Adrenal gland (tissue), 5 donors: Measurements from ENCODE around the gene PIP4K2B.

Experiments used
- POLR2A ChIP-seq, 2 donors: fragments of 450-650 bp; IDR thresholded peaks; one replicate each; pipeline ENCODE4 v1.6.1; 2017; ENCODE audit warnings: antibody characterized with exemption in 2 of 2, mild to moderate bottlenecking in 2 of 2, moderate library complexity in 1 of 2
- TF ChIP-seq, protein P1 (sequence below), 6 experiments: fragments of 450-650 bp in 4 of 6; fragments of 200-600 bp in 2 of 6; sonication (generic) in 1 of 6; IDR thresholded peaks; 1 replicate in 5 of 6; 2 replicates in 1 of 6; pipeline versions ENCODE4 v1.5.1 to v1.8.0; 2016 to 2021; ENCODE audit warnings: antibody characterized with exemption in 6 of 6, mild to moderate bottlenecking in 2 of 6, moderate library complexity in 1 of 6
- donor health status: DM: no; HTN: no; CAD: no.

- TF ChIP-seq, protein P1, sequence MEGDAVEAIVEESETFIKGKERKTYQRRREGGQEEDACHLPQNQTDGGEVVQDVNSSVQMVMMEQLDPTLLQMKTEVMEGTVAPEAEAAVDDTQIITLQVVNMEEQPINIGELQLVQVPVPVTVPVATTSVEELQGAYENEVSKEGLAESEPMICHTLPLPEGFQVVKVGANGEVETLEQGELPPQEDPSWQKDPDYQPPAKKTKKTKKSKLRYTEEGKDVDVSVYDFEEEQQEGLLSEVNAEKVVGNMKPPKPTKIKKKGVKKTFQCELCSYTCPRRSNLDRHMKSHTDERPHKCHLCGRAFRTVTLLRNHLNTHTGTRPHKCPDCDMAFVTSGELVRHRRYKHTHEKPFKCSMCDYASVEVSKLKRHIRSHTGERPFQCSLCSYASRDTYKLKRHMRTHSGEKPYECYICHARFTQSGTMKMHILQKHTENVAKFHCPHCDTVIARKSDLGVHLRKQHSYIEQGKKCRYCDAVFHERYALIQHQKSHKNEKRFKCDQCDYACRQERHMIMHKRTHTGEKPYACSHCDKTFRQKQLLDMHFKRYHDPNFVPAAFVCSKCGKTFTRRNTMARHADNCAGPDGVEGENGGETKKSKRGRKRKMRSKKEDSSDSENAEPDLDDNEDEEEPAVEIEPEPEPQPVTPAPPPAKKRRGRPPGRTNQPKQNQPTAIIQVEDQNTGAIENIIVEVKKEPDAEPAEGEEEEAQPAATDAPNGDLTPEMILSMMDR (IDR thresholded peaks at IDR 0.05) = no peak
- no peak for TF ChIP-seq POLR2A (IDR thresholded peaks at IDR 0.05)
These were observed 26.4 kb upstream of the PIP4K2B start for GRCh38 chr17:38825762-38826247.
